AG10803 (cell line): ENCODE results near the gene BARX2.

ENCODE experiments used
- DNase-seq: peaks from one replicate; pipeline ENCODE4 v3.0.0; 2010; ENCODE audit warnings: low read depth
- H3K4me3 ChIP-seq: 2 replicates; pipeline ENCODE4 v1.5.1; 2011; ENCODE audit warnings: mild to moderate bottlenecking, low read length, control low read depth
- TF ChIP-seq, protein P1 (sequence below): conservative IDR thresholded peaks from 2 replicates; pipeline ENCODE4 v1.5.1; 2011; ENCODE audit warnings: mild to moderate bottlenecking, low read length, control low read depth, inconsistent platforms

Gene BARX2

DNA sequence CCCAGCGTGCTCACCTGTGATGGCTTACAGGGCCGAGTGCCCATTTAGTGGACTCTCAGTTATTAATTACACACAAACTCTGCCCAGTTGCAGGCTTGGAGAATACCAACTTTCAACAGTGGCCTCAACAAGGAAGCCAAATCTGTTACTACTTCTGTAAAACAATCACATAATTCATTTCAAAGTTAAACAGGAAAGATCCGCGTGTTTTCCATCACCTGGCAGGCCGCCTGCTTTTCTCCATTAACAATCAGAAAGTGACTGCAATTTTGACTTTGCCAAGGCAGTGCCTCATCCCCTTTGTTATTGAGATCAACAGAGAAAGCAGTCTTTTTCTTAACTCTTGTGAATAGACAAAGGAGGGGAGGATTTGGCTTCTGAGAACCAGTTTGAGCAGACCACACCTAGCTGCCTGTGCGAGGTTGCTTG, 77.7 kb downstream of the BARX2 start:
- H3K4me3 ChIP-seq: no peak overlapping the region
- TF ChIP-seq, protein P1, sequence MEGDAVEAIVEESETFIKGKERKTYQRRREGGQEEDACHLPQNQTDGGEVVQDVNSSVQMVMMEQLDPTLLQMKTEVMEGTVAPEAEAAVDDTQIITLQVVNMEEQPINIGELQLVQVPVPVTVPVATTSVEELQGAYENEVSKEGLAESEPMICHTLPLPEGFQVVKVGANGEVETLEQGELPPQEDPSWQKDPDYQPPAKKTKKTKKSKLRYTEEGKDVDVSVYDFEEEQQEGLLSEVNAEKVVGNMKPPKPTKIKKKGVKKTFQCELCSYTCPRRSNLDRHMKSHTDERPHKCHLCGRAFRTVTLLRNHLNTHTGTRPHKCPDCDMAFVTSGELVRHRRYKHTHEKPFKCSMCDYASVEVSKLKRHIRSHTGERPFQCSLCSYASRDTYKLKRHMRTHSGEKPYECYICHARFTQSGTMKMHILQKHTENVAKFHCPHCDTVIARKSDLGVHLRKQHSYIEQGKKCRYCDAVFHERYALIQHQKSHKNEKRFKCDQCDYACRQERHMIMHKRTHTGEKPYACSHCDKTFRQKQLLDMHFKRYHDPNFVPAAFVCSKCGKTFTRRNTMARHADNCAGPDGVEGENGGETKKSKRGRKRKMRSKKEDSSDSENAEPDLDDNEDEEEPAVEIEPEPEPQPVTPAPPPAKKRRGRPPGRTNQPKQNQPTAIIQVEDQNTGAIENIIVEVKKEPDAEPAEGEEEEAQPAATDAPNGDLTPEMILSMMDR: no peak
- DNase-seq: no peak

- TF ChIP-seq, protein P1: no peak
- H3K4me3 ChIP-seq: no peak overlapping the region
Observed at GRCh38 chr11:129455101-129455500, 79.5 kb downstream of the BARX2 start.

DNA sequence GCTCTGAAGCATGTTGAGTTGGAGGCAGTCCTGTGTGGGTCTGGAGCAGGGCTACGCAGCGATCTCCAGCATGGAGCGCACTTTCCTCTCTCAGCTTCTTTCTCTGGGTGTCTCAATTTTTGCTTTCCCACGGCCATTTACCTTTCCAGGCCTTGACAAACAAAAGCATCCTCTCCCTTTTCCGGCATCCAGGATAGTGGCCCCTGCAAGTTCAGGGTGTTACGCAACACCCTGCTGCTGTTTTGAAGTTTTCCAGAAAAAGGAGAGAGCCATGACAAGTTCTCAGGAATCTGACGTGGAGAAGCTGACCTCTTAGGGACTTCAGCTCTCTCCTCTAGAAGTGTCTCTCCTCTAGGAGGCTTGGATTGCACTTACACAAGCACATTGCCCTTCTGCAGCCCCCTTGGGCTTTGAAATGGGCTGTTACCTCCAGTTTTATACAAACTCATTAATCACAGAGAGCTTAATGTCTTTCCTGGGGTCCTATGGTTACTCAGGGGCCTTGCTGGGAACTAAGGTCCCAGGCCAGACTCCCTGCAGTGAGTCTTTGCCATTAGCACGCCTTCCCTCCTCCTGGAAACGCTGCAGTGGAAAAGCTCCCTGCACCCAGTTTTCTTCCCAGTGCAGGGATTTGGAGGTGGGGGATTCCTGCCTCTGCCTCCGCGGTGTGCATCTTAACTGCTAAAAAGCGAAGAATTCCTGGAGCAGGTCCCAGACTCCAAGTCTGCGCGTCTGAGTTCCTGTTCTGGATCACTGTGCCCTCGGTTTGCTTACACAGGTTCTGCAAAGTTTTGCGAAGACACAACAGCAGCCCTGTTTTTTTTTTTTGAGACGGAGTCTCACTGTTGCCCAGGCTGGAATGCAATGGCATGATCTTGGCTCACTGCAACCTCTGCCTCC, 80.4 kb downstream of the BARX2 start:
- TF ChIP-seq, protein P1: no peak
- no peak for DNase-seq
- H3K4me3 ChIP-seq: no peak overlapping the region

More at GRCh38 chr11:129455101-129455500, 79.5 kb downstream of the BARX2 start:
- DNase-seq: no peak

- TF ChIP-seq, protein P1: no peak
- DNase-seq: no peak
- H3K4me3 ChIP-seq: no peak overlapping the region
Observed at GRCh38 chr11:129457321-129457720, 81.7 kb downstream of the BARX2 start.

DNA sequence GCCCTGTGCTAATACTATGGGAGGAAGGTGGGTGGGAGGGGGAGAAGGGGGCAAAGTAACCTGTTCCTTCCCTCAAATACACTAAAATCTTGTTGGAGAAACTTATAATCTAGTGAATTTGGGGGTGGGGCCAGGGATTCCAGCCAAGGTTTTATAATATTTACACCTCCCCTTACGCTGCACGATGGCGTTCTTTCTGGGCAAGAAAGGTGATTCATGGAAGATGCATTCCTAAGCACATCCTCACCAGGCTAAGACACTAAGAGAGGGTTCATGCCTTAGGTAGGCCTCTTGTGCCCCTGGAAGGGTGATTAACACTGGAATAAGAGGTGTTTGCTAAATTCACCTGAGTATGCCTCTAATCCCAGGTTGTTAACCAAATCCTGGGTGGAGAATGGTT, 82.6 kb downstream of the BARX2 start:
- no peak overlapping the region for H3K4me3 ChIP-seq
- TF ChIP-seq, protein P1: no peak
- DNase-seq: no peak

GRCh38 chr11:129458756-129459535, 83.3 kb downstream of the BARX2 start:
- no peak for DNase-seq
- no peak overlapping the region for H3K4me3 ChIP-seq
- TF ChIP-seq, protein P1: no peak

DNA sequence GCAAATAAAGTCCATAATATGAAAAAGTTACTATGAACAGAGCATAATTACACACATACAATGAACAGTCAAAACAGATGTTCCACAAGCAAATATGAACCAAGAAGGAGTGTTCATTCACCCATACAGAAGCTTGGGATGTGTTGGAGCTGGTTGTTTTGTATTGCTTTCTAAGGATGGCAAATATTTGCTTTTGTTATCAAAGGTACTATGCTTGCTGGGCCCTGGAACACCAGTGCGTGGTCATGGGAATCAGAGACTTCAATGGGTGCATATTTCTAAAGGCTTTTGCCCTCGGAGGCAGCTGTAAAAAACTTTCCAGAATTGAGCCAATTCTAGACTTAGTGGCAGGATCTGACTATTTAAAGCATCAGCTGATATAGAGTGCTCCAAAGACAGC, 85.1 kb downstream of the BARX2 start:
- DNase-seq: no peak
- no peak overlapping the region for H3K4me3 ChIP-seq
- TF ChIP-seq, protein P1: no peak
